Astrocyte of the spinal cord (primary cell): Measurements from ENCODE around the gene PTX3.
A peak's percentile ranks its signal among the peaks of the same experiment; 100 is the strongest.

Experiments used
- DNase-seq: peaks from one replicate; pipeline ENCODE4 v3.0.0; 2011; ENCODE audit warnings: low read depth, low spot score
- H3K4me3 ChIP-seq: 2 replicates; pipeline ENCODE4 v1.5.1; 2011; ENCODE audit warnings: low read depth, mild to moderate bottlenecking, low read length, moderate library complexity
- in situ Hi-C: cut with HindIII; loops from 2 replicates; pipeline ENCODE4 v1.10.0; 2017; ENCODE audit warnings: low sequenced_read_pairs
- TF ChIP-seq, protein P1 (sequence below): IDR thresholded peaks from 2 replicates; pipeline ENCODE4 v1.5.1; 2012; ENCODE audit warnings: low read depth, mild to moderate bottlenecking, low read length, inconsistent platforms

Gene PTX3

DNA sequence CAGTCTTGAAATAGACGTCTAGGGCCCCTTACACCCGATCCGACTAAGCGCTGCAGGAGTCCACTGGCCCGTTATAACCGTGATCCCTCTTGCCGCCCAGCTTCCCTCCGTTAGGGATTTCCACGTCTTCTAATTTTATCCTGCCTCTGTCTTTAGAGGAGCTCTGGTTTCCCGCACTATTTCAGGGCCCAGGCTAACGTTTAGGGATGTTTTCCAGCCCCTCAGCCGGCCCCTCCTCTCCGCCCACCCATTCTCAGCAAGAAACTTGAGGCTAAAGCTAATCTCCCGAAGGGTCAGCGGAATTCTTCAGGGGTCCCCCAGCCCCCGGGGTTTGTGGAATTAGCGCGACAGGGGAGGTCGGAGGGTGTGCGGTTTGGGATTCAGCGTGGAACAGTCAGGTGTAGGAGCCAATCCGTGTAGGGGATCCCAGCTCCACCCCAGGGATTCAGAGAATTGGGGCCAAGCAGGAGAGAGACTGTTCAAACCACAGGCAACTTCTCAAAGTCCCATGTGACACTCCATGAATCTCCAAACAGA lies 1.6 kb downstream of the PTX3 start:
- no peak for DNase-seq
- TF ChIP-seq, protein P1, sequence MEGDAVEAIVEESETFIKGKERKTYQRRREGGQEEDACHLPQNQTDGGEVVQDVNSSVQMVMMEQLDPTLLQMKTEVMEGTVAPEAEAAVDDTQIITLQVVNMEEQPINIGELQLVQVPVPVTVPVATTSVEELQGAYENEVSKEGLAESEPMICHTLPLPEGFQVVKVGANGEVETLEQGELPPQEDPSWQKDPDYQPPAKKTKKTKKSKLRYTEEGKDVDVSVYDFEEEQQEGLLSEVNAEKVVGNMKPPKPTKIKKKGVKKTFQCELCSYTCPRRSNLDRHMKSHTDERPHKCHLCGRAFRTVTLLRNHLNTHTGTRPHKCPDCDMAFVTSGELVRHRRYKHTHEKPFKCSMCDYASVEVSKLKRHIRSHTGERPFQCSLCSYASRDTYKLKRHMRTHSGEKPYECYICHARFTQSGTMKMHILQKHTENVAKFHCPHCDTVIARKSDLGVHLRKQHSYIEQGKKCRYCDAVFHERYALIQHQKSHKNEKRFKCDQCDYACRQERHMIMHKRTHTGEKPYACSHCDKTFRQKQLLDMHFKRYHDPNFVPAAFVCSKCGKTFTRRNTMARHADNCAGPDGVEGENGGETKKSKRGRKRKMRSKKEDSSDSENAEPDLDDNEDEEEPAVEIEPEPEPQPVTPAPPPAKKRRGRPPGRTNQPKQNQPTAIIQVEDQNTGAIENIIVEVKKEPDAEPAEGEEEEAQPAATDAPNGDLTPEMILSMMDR: no peak
- peak overlapping the region; percentile 67 for H3K4me3 ChIP-seq
- in situ Hi-C loops: no loop called here

DNA sequence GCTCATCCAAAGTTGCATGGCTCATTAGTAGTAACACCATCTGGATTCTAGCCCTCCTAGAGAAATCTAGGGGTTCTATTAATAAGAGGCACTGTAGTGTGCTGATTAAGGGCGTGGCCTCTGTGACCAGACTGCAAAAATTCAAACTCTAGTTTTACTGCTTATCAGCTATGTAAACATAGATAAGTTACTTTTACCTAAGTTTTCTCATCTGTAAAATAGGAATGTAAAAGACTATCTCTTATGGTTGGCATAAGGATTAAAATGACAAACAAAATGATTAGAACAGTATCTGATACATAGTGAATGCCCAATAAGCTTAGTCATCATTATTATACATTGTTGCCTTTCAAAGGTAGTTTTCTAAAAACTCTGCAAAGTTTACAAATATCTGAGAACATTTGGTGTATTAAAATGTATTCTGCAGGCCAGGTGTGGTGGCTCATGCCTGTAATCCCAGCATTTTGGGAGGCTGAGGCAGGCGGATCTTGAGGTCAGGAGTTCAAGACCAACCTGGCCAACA lies 4.5 kb downstream of the PTX3 start:
- no peak overlapping the region for H3K4me3 ChIP-seq
- TF ChIP-seq, protein P1: no peak
- no peak for DNase-seq
- in situ Hi-C loops: no loop called here

GRCh38 chr3:157442729-157443128 lies 6.1 kb downstream of the PTX3 start:
- DNase-seq: no peak
- in situ Hi-C loops: no loop called here
- H3K4me3 ChIP-seq: no peak overlapping the region
- TF ChIP-seq, protein P1: no peak

GRCh38 chr3:157443905-157444796 lies 7.5 kb downstream of the PTX3 start:
- H3K4me3 ChIP-seq: no peak overlapping the region
- TF ChIP-seq, protein P1: no peak
- in situ Hi-C loops: no loop called here
- DNase-seq: no peak

DNA sequence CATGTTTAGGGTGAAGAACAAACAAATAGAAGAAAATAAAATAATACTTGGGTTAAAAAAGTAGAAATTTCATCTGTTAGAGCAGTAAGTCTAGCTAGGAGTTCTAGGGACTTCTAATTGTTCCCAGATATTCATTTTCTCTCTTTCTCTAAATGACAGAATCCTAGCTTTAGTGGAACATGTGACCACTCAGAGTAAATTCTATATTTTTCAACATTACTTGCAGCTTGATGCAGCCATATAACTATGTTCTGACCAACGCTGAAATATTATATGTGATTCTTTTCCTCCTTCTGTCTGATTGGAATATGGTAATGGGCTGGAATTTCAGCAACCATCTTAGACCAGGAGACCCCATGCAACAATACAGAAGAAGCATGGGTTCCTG lies 8.1 kb downstream of the PTX3 start:
- TF ChIP-seq, protein P1: no peak
- DNase-seq: no peak
- H3K4me3 ChIP-seq: no peak overlapping the region
- in situ Hi-C loops: no loop called here

- TF ChIP-seq, protein P1: no peak
- in situ Hi-C loops: no loop called here
- no peak overlapping the region for H3K4me3 ChIP-seq
- no peak for DNase-seq
Measured at GRCh38 chr3:157445857-157446256, 9.2 kb downstream of the PTX3 start.
